ENCODE data around the gene INTS11. TPM values are rescaled to one million over a fixed set of nuclear protein-coding genes. Genes with fewer than 3 reads are reported as not detected.

Gene INTS11
- total and polyA plus RNA-seq, 2 of the 13 experiments (the other 11 are each of a cell fraction or from before 2014, with no cell fraction given): 52.8 to 94.8 TPM

GRCh38 chr1:1357871-1358432, 33.5 kb upstream of the INTS11 start (continued):
- TF ChIP-seq PRMT3 (CRISPR knock-in tag; IDR thresholded peaks at IDR 0.05; ENCODE audit: borderline replicate concordance, low read depth) (no peak), JUN (CRISPR knock-in tag; IDR thresholded peaks at IDR 0.05) (0 out of 2 replicates have a peak, but pooled peaks have one; percentile 3), MAFF (IDR thresholded peaks at IDR 0.05; ENCODE audit: low read depth, low read length) (peak; percentile 47; the same call in 1 of the 2 replicates), ZNF280B (CRISPR knock-in tag; IDR thresholded peaks at IDR 0.05; ENCODE audit: borderline replicate concordance) (no peak), ATF3 (CRISPR knock-in tag; IDR thresholded peaks at IDR 0.05) (no peak), LCORL (IDR thresholded peaks at IDR 0.05) (no peak), LCORL (CRISPR knock-in tag; IDR thresholded peaks at IDR 0.05) (no peak; the same call in 1 of the 2 replicates), HHEX (CRISPR knock-in tag; IDR thresholded peaks at IDR 0.05) (no peak), ZNF24 (IDR thresholded peaks at IDR 0.05) (no peak), IKZF4 (CRISPR knock-in tag; IDR thresholded peaks at IDR 0.05; ENCODE audit: borderline replicate concordance, low read depth, not compliant biosample characterization) (no peak), POLR2AphosphoS5 (IDR thresholded peaks at IDR 0.05; ENCODE audit: low read depth, low read length) (0 out of 2 replicates have a peak, but pooled peaks have one; percentile 19), ZZZ3 (CRISPR knock-in tag; IDR thresholded peaks at IDR 0.05; ENCODE audit: borderline replicate concordance) (no peak), TEAD3 (CRISPR knock-in tag; optimal IDR thresholded peaks at IDR 0.05; ENCODE audit: borderline replicate concordance) (no peak), ZNF75D (CRISPR knock-in tag; IDR thresholded peaks at IDR 0.05; ENCODE audit: borderline replicate concordance) (no peak), PRDM10 (CRISPR knock-in tag; IDR thresholded peaks at IDR 0.05; ENCODE audit: low read depth) (no peak), ZNF235 (CRISPR knock-in tag; IDR thresholded peaks at IDR 0.05; ENCODE audit: borderline replicate concordance) (no peak), AGO1 (IDR thresholded peaks at IDR 0.05; ENCODE audit: low read depth, low read length, poor library complexity, severe bottlenecking) (peak; percentile 82), ZKSCAN1 (IDR thresholded peaks at IDR 0.05; ENCODE audit: low read length) (no peak), RBM39 (IDR thresholded peaks at IDR 0.05; ENCODE audit: low read depth, low read length, poor library complexity, severe bottlenecking) (peak; percentile 26), NR2C2 (CRISPR knock-in tag; IDR thresholded peaks at IDR 0.05; ENCODE audit: borderline replicate concordance) (no peak), ZNF891 (CRISPR knock-in tag; IDR thresholded peaks at IDR 0.05) (peak; percentile 54; the same call in 1 of the 2 replicates), SAFB2 (CRISPR knock-in tag; IDR thresholded peaks at IDR 0.05; ENCODE audit: borderline replicate concordance, low read depth) (0 out of 2 replicates have a peak, but pooled peaks have one; percentile 3)
